GM12874 (cell line): Measurements from ENCODE around the gene CYB5R3.
A peak's percentile ranks its signal among the peaks of the same experiment; 100 is the strongest.

Experiments
- TF ChIP-seq, protein P1 (sequence below): IDR thresholded peaks from 2 replicates; pipeline ENCODE4 v1.5.1; 2011; ENCODE audit warnings: low read depth, mild to moderate bottlenecking, control low read depth, low read length, moderate library complexity; ENCODE audit not compliant: insufficient read depth

CYB5R3 gene

DNA sequence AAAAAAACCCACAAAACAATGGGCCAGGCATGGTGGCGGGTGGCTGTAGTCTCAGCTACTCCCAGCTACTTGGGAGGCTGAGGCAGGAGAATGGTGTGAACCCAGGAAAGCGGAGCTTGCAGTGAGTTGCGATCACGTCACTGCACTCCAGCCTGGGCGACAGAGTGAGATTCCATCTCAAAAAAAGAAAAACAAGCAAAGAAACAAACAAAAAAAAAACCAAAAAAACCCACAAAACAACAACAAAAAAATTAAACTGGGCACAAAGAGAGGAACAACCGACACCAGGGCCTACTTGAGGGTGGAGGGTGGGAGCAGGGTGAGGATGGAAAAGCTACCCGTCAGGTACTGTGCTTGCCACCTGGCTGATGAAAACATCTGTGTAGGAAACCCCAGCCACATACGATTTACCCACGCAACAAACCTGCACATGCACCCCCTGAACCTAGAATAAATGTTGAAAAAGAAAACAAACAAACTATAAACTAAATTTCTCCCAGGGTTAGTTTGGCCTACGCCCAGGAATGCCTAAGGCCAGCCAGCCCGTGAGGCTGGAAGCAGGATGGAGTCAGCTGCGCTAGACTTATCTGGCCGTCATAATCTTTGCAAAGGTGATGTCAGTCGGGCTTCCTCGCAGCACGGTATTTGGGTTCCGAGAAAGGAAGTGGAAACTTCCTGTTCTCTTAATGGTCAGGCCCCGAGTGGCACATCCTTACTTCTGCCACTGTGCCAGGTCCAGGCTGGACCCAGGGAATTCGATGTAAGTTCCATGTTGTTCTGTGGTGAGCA, 21.9 kb upstream of the CYB5R3 start:
- TF ChIP-seq, protein P1, sequence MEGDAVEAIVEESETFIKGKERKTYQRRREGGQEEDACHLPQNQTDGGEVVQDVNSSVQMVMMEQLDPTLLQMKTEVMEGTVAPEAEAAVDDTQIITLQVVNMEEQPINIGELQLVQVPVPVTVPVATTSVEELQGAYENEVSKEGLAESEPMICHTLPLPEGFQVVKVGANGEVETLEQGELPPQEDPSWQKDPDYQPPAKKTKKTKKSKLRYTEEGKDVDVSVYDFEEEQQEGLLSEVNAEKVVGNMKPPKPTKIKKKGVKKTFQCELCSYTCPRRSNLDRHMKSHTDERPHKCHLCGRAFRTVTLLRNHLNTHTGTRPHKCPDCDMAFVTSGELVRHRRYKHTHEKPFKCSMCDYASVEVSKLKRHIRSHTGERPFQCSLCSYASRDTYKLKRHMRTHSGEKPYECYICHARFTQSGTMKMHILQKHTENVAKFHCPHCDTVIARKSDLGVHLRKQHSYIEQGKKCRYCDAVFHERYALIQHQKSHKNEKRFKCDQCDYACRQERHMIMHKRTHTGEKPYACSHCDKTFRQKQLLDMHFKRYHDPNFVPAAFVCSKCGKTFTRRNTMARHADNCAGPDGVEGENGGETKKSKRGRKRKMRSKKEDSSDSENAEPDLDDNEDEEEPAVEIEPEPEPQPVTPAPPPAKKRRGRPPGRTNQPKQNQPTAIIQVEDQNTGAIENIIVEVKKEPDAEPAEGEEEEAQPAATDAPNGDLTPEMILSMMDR, result no peak

DNA sequence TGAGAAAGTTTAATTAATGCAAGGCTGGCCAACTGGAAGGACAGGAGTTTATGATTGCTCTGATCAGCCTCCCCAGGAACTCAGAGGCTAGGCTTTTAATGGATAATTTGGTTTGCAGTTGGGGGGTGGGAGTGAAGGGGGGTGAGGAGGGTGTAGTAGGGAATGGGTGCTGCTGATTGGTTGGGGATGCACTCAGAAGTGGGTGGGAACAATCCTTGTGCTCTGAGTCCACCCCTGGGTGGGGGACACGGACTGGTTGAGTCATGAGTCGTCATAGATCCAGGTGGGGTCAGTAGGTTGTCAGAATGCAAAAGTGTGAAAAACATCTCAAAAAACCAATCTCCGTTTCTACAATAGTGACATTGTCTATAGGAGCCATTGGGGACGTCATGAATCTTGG, 20.9 kb upstream of the CYB5R3 start:
- TF ChIP-seq, protein P1, result no peak

DNA sequence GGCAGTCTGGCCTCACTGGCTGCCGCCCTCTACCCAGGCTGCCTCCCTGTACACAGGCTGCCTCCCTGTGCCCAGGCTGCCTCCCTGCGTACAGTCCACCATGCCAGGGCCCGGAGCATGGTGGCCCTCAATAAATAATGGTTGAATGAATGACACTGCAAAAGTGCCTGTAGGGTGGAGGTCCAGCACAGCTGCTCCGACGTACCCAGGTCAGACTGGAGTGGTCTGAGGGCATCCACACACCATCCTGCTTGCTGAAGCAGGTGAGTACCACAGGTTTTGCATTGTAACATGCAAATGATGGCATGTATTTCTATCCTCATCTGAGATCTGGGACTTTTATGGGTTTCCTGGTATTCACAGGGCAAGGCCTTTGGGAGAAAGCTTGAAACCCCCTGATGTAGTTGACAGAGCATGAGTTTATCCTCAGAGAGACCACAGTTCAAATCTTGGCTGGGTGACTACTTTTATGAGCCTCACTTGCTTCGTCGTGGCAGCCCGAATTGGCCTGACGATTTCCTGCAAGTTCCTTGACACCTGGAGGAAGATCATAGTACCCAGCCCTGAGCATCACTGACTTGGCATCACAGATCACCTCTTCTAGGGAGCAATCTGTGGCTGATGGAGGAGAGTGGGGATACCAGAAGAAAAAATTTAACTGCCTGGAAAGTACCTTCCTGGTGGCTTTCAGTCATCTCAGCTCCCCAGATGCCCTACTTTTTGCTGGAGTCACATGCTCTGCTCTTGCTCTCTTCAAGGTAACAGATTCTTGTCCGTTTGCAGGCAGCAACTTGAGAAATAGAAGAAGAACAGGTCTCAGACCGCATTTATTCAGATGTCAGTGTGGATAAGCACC, 16.0 kb upstream of the CYB5R3 start:
- TF ChIP-seq, protein P1, result no peak

DNA sequence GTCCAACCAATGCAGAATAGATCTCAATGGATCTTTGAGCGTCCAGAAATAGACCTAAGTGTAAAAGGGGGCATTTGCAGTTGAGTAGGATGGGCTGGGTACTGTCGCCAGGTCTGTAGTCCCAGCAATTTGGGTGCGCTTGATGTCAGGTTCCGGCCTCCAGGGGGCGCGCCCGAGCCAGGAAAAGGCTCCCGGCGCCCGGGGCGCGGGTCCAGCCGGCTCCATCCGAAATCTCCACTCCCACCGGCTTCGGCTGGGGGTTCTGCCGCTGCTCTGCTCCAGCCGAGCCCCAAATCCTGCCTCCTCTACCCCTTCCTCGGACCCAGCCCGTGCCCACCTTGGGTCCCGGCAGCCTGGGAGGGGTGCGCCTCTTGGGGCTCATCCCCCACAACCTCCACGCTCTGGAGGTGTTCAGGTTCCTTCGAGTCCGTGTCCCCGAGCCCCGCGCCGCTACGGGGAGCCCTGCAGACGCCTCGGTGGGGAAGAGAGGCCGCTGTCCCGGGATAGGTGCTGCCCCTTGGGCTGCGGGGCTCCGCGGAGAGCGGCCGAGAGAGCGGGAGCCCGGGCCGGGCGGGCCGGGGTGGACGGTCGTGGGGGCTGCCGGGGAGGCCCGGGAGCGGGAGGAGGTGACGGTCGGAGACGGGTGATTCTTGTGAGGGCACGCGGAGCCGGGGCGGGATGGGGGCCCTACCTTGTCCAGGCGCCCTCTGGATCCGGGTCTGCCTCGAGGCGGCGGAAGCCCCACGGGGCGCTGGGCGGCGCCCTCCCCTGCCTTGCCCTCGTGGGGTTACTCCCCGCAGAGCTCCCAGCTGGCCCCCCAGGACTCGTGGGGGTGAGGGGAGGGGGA, 13.0 kb upstream of the CYB5R3 start:
- TF ChIP-seq, protein P1, result peak; percentile 91

DNA sequence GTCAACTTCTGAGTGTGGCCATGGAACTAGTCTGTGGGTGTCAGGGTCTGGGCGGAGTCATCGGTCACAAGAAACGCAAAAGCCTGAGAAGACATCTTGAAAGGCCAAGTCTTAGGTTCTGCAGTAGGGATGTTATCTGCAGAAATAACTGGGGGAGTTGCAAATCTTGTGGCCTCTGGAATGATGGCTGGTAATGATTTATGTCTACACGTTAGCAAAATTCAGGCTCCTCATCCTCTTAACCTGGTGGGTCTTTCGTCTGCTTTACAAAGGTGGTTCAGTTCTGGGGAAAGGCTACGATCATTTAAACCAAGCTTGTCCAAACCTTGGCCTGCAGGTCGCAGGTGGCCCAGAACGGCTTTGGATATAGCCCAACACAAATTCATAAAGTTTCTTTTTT, 7.4 kb upstream of the CYB5R3 start:
- TF ChIP-seq, protein P1, result no peak

DNA sequence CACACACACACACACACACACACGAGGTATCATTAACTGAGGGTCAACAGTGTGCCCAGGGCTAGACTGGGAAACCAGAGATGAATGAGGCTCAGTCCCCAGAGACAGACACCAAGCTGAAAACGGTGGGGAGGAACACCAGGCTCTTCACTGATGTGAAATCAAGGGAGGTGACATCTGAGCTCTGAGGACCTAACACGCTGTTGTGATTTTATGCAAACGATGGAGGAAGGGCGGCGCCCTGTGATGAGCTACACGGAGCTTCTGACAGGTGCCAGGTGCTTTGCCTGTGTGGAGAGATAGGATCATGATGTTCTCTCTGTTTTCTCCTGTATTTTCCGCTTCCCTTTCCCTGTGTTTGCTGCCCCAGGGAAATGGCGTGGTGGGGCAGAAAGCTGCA, 6.5 kb upstream of the CYB5R3 start:
- TF ChIP-seq, protein P1, result no peak
